ENCODE data around the gene TTLL5. TPM values are rescaled to one million over a fixed set of nuclear protein-coding genes. Genes with fewer than 3 reads are reported as not detected.

TTLL5 gene
- total RNA-seq, 5 donors from 2014 or later (not counting 1 experiment from before 2014, with no cell fraction given): 15.4 to 36.2 (median 22.2) TPM

GRCh38 chr14:75702616-75703261 lies 41.7 kb downstream of the TTLL5 start:
- POLR2A ChIA-PET: no interaction called here
- CTCF ChIA-PET: interaction anchor here in 1 of 2 donors (0.9 to 1.0 kb wide), 2 partner anchors 9 to 347 kb away, joined by 3 read pairs; no protein-coding TSS in a partner anchor
- no peaks in the 10 kb centered on the region for H3K4me1 Mint-ChIP-seq
- no peak overlapping the region for H3K27ac Mint-ChIP-seq
- H3K36me3 Mint-ChIP-seq: peaks cover 53% of the 10 kb centered on the region
- Histone ChIP-seq H3K4me3 (ENCODE audit: control insufficient read depth in 1 of 2, extremely low read depth in 1 of 2, low read length in 1 of 2) (no peak overlapping the region), H3K4me1 (ENCODE audit: control insufficient read depth in 1 of 2, extremely low read depth in 1 of 2, insufficient read depth in 2 of 2, low read length in 2 of 2) (no peaks in the 10 kb centered on the region), H3K27ac (ENCODE audit: low read length) (no peak overlapping the region), H3K36me3 (ENCODE audit: control insufficient read depth in 2 of 2, extremely low read depth in 1 of 2, insufficient read depth in 1 of 2, low read length in 1 of 2) (peaks cover 3 to 25% of the 10 kb centered on the region in 2 donors), H3K9me3 (no peaks in the 10 kb centered on the region), H3K27me3 (replicated peaks in 1 of 2; ENCODE audit: control insufficient read depth in 2 of 2, extremely low read depth in 1 of 2, insufficient read depth in 2 of 2, low read length in 1 of 2) (no peaks in the 10 kb centered on the region)
- DNase-seq (no peak), ATAC-seq (replicated peaks in 1 of 4) (no peak)
- no peaks in the 10 kb centered on the region for H3K9me3 Mint-ChIP-seq
- WGBS (ENCODE audit: insufficient coverage): 100% methylated on average over 1 of the region's 3 CpGs
- H3K4me3 Mint-ChIP-seq: no peak overlapping the region
- no peaks in the 10 kb centered on the region for H3K27me3 Mint-ChIP-seq

- H3K27ac Mint-ChIP-seq: no peak overlapping the region
- H3K36me3 Mint-ChIP-seq: peaks cover 49% of the 10 kb centered on the region
- ChIA-PET CTCF (no interaction called here), POLR2A (no interaction called here)
- DNase-seq: no peak
- H3K4me1 Mint-ChIP-seq: no peaks in the 10 kb centered on the region
- H3K4me3 Mint-ChIP-seq: no peak overlapping the region
- Histone ChIP-seq H3K4me1 (ENCODE audit: control insufficient read depth in 1 of 2, extremely low read depth in 1 of 2, insufficient read depth in 2 of 2, low read length in 2 of 2) (no peaks in the 10 kb centered on the region), H3K4me3 (ENCODE audit: control insufficient read depth in 1 of 2, extremely low read depth in 1 of 2, low read length in 1 of 2) (no peak overlapping the region), H3K36me3 (ENCODE audit: control insufficient read depth in 2 of 2, extremely low read depth in 1 of 2, insufficient read depth in 1 of 2, low read length in 1 of 2) (peaks cover 3 to 30% of the 10 kb centered on the region in 2 donors), H3K27ac (ENCODE audit: low read length) (no peak overlapping the region), H3K27me3 (replicated peaks in 1 of 2; ENCODE audit: control insufficient read depth in 2 of 2, extremely low read depth in 1 of 2, insufficient read depth in 2 of 2, low read length in 1 of 2) (no peaks in the 10 kb centered on the region), H3K9me3 (no peaks in the 10 kb centered on the region)
- no peak for ATAC-seq (replicated peaks in 1 of 4)
- no CpG with 5 or more reads among the region's 1 CpG for WGBS (ENCODE audit: insufficient coverage)
- H3K9me3 Mint-ChIP-seq: no peaks in the 10 kb centered on the region
- no peaks in the 10 kb centered on the region for H3K27me3 Mint-ChIP-seq
Measured at GRCh38 chr14:75703467-75703866, 42.4 kb downstream of the TTLL5 start.

- no peak for DNase-seq
- Mint-ChIP-seq H3K27ac (no peak overlapping the region), H3K9me3 (no peaks in the 10 kb centered on the region), H3K27me3 (no peaks in the 10 kb centered on the region), H3K36me3 (peaks cover 38% of the 10 kb centered on the region), H3K4me1 (no peaks in the 10 kb centered on the region), H3K4me3 (no peak overlapping the region)
- CTCF ChIA-PET: interaction anchor here in 1 of 2 donors (0.7 to 1.5 kb wide), 3 partner anchors 22 to 277 kb away, joined by 3 to 4 read pairs (median 3); no protein-coding TSS in a partner anchor
- WGBS (ENCODE audit: insufficient coverage): 88% methylated on average over 3 of the region's 3 CpGs
- H3K4me3 ChIP-seq (ENCODE audit: control insufficient read depth in 1 of 2, extremely low read depth in 1 of 2, low read length in 1 of 2): no peak overlapping the region
- no peaks in the 10 kb centered on the region for H3K27me3 ChIP-seq (replicated peaks in 1 of 2; ENCODE audit: control insufficient read depth in 2 of 2, extremely low read depth in 1 of 2, insufficient read depth in 2 of 2, low read length in 1 of 2)
- H3K36me3 ChIP-seq (ENCODE audit: control insufficient read depth in 2 of 2, extremely low read depth in 1 of 2, insufficient read depth in 1 of 2, low read length in 1 of 2): peaks cover 3 to 24% of the 10 kb centered on the region in 2 donors
- ATAC-seq (replicated peaks in 1 of 4): no peak
- no peaks in the 10 kb centered on the region for H3K4me1 ChIP-seq (ENCODE audit: control insufficient read depth in 1 of 2, extremely low read depth in 1 of 2, insufficient read depth in 2 of 2, low read length in 2 of 2)
- no peaks in the 10 kb centered on the region for H3K9me3 ChIP-seq
- no peak overlapping the region for H3K27ac ChIP-seq (ENCODE audit: low read length)
- POLR2A ChIA-PET: interaction anchor here in 1 of 2 donors (0.7 kb wide), 1 partner anchor 119 kb away, joined by 5 read pairs; no protein-coding TSS in a partner anchor
Measured at GRCh38 chr14:75705014-75705413, 44.0 kb downstream of the TTLL5 start.

DNA sequence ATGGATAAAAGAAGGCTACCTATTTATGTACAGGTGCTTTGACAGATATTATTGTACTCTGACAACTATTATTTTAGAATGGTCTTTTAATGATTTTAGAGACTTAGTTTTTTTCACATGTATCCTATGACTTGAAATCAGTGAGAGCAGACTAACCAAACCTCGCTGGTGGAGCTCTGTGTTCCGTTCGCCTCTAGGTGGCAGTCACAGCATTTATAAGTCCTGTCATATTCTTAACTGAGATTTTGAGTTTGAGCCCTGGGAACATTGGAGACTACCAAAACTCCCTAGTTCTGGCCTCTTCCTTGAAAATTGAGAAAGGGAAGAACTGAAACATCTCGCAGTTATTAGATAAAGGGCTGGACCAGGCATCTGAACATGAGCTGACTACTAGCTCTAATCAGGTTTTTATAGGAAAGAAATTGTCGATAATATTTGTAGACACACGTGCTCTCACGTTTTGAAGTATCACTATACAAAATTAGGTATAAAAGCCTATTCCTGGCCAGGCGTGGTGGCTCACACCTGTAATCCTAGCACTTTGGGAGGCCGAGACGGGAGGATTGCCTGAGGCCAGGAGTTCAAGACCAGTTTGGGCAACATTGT lies 48.3 kb downstream of the TTLL5 start:
- WGBS (ENCODE audit: insufficient coverage): 95% methylated on average over 3 of the region's 10 CpGs

DNA sequence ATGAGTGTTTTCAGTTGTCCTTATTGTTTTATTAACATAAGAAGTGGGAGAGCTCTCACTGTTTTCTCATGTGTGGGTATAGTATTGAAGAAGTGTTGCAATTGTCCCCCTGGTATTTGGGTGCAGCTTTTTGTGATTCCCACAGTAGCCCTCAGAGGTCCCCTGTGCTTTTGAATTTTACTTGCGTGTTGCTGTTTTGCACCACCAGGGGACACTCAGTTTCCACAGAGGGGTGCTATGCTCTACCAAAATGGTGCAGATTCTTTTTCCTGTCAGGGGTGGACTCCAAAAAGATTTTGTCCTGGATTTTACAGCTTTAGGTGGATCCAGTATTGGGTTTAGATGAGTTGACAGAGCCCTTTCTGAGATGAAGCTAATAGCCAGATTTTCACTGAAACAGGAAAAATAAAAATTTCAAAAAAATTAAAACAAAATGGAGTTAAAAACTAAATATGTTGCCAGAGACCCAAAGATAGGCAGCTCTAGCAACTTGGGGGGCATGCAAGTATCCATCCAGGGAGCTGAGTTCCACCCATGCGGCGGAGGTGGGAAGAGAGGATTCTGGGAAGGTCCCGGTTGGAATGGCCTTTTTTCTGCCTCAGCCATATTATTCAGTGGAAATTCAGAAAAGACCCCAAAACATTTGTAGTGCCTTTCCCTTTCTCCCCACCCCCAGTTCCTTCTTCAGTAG lies 50.2 kb downstream of the TTLL5 start:
- ATAC-seq (replicated peaks in 1 of 4) (peak in 1 of 4 experiments; percentile 40), DNase-seq (peak in 11 of 35 experiments; percentile 1 to 38 (median 6))
- Histone ChIP-seq H3K9me3 (no peaks in the 10 kb centered on the region), H3K4me3 (ENCODE audit: control insufficient read depth in 1 of 2, extremely low read depth in 1 of 2, low read length in 1 of 2) (no peak overlapping the region), H3K4me1 (ENCODE audit: control insufficient read depth in 1 of 2, extremely low read depth in 1 of 2, insufficient read depth in 2 of 2, low read length in 2 of 2) (no peaks in the 10 kb centered on the region), H3K36me3 (ENCODE audit: control insufficient read depth in 2 of 2, extremely low read depth in 1 of 2, insufficient read depth in 1 of 2, low read length in 1 of 2) (peaks cover 0 to 8% of the 10 kb centered on the region in 2 donors), H3K27me3 (replicated peaks in 1 of 2; ENCODE audit: control insufficient read depth in 2 of 2, extremely low read depth in 1 of 2, insufficient read depth in 2 of 2, low read length in 1 of 2) (no peaks in the 10 kb centered on the region), H3K27ac (ENCODE audit: low read length) (no peak overlapping the region)
- Mint-ChIP-seq H3K4me3 (no peak overlapping the region), H3K27me3 (no peaks in the 10 kb centered on the region), H3K4me1 (no peaks in the 10 kb centered on the region), H3K9me3 (no peaks in the 10 kb centered on the region), H3K27ac (no peak overlapping the region), H3K36me3 (peaks cover 17% of the 10 kb centered on the region)
- POLR2A ChIA-PET: no interaction called here
- whole genome bisulfite sequencing (ENCODE audit: insufficient coverage): no CpG with 5 or more reads among the region's 4 CpGs
- CTCF ChIA-PET: interaction anchor here in 1 of 2 donors (0.7 to 4.1 kb wide), 4 partner anchors 32 to 287 kb away, joined by 3 to 67 read pairs (median 4); partner anchors contain the start of genes IFT43 and TGFB3

More for the DNA sequence above, 48.3 kb downstream of the TTLL5 start:
- H3K27me3 ChIP-seq (replicated peaks in 1 of 2; ENCODE audit: control insufficient read depth in 2 of 2, extremely low read depth in 1 of 2, insufficient read depth in 2 of 2, low read length in 1 of 2): no peaks in the 10 kb centered on the region
- H3K27ac Mint-ChIP-seq: no peak overlapping the region
- H3K27me3 Mint-ChIP-seq: no peaks in the 10 kb centered on the region
- ATAC-seq (replicated peaks in 1 of 4) (peak; percentile 43 to 74 (median 64)), DNase-seq (peak; percentile 5 to 79 (median 53))
- H3K4me1 ChIP-seq (ENCODE audit: control insufficient read depth in 1 of 2, extremely low read depth in 1 of 2, insufficient read depth in 2 of 2, low read length in 2 of 2): no peaks in the 10 kb centered on the region
- ChIA-PET CTCF (interaction anchor here (0.5 to 4.1 kb wide), 23 partner anchors 11 to 1587 kb away, joined by 3 to 67 read pairs (median 4); partner anchors contain the start of genes TGFB3 (in 2 of the 2) and IFT43 (in 1 of the 2)), POLR2A (no interaction called here)
- H3K36me3 ChIP-seq (ENCODE audit: control insufficient read depth in 2 of 2, extremely low read depth in 1 of 2, insufficient read depth in 1 of 2, low read length in 1 of 2): peaks cover 0 to 8% of the 10 kb centered on the region in 2 donors
- H3K9me3 ChIP-seq: no peaks in the 10 kb centered on the region
- no peak overlapping the region for H3K4me3 Mint-ChIP-seq
- H3K4me3 ChIP-seq (ENCODE audit: control insufficient read depth in 1 of 2, extremely low read depth in 1 of 2, low read length in 1 of 2): no peak overlapping the region
- H3K36me3 Mint-ChIP-seq: peaks cover 25% of the 10 kb centered on the region
- H3K4me1 Mint-ChIP-seq: no peaks in the 10 kb centered on the region
- H3K27ac ChIP-seq (ENCODE audit: low read length): no peak overlapping the region
- H3K9me3 Mint-ChIP-seq: no peaks in the 10 kb centered on the region

GRCh38 chr14:75711796-75712211 lies 50.8 kb downstream of the TTLL5 start:
- Mint-ChIP-seq H3K4me3 (no peak overlapping the region), H3K36me3 (peaks cover 22% of the 10 kb centered on the region), H3K4me1 (no peaks in the 10 kb centered on the region), H3K27me3 (no peaks in the 10 kb centered on the region), H3K9me3 (no peaks in the 10 kb centered on the region), H3K27ac (no peak overlapping the region)
- H3K36me3 ChIP-seq (ENCODE audit: control insufficient read depth in 2 of 2, extremely low read depth in 1 of 2, insufficient read depth in 1 of 2, low read length in 1 of 2): peaks cover 0 to 8% of the 10 kb centered on the region in 2 donors
- H3K27ac ChIP-seq (ENCODE audit: low read length): no peak overlapping the region
- no peak overlapping the region for H3K4me3 ChIP-seq (ENCODE audit: control insufficient read depth in 1 of 2, extremely low read depth in 1 of 2, low read length in 1 of 2)
- H3K9me3 ChIP-seq: no peaks in the 10 kb centered on the region
- ChIA-PET CTCF (interaction anchor here in 1 of 2 donors (0.7 to 4.1 kb wide), 3 partner anchors 33 to 287 kb away, joined by 3 to 67 read pairs (median 4); partner anchors contain the start of genes IFT43 and TGFB3), POLR2A (no interaction called here)
- WGBS (ENCODE audit: insufficient coverage): 73% methylated on average over 4 of the region's 4 CpGs
- DNase-seq (no peak), ATAC-seq (replicated peaks in 1 of 4) (no peak)
- no peaks in the 10 kb centered on the region for H3K4me1 ChIP-seq (ENCODE audit: control insufficient read depth in 1 of 2, extremely low read depth in 1 of 2, insufficient read depth in 2 of 2, low read length in 2 of 2)
- no peaks in the 10 kb centered on the region for H3K27me3 ChIP-seq (replicated peaks in 1 of 2; ENCODE audit: control insufficient read depth in 2 of 2, extremely low read depth in 1 of 2, insufficient read depth in 2 of 2, low read length in 1 of 2)
